ENCODE measurements around the gene CNEP1R1.
"Not testable (repeated sequence)": the region's sequence is repeated elsewhere in the genome, so short reads cannot be mapped to it uniquely, and the experiment has no call there.

Gene CNEP1R1

DNA sequence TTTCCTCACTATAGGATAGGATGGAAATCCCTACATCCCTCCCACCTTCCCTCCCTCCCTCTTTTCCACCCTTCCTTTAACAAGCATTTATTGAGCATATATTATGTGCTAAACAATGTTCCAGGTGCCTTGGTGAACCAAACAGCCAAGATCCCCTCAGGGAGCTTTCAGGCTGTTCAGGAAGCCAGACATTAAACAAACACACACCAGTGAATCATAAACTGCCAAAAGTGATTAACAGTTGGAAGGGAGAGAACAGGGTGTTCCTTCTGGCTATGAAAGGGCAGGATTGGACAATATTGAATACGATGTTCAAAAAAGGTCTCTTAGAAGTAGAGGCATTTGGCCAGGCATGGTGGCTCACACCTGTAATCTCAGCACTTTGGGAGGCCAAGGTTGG lies 22.8 kb upstream of the CNEP1R1 start:
- TF ChIP-seq, protein P1, sequence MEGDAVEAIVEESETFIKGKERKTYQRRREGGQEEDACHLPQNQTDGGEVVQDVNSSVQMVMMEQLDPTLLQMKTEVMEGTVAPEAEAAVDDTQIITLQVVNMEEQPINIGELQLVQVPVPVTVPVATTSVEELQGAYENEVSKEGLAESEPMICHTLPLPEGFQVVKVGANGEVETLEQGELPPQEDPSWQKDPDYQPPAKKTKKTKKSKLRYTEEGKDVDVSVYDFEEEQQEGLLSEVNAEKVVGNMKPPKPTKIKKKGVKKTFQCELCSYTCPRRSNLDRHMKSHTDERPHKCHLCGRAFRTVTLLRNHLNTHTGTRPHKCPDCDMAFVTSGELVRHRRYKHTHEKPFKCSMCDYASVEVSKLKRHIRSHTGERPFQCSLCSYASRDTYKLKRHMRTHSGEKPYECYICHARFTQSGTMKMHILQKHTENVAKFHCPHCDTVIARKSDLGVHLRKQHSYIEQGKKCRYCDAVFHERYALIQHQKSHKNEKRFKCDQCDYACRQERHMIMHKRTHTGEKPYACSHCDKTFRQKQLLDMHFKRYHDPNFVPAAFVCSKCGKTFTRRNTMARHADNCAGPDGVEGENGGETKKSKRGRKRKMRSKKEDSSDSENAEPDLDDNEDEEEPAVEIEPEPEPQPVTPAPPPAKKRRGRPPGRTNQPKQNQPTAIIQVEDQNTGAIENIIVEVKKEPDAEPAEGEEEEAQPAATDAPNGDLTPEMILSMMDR (IDR thresholded peaks at IDR 0.05; ENCODE audit: low read depth, low read length, missing control alignments): no peak
- H3K4me3 ChIP-seq (ENCODE audit: low read depth, low read length): no peak overlapping the region
- in situ Hi-C loops (cut with HindIII; ENCODE audit: low sequenced_read_pairs): no loop called here
- DNase-seq (ENCODE audit: low read depth): no peak

DNA sequence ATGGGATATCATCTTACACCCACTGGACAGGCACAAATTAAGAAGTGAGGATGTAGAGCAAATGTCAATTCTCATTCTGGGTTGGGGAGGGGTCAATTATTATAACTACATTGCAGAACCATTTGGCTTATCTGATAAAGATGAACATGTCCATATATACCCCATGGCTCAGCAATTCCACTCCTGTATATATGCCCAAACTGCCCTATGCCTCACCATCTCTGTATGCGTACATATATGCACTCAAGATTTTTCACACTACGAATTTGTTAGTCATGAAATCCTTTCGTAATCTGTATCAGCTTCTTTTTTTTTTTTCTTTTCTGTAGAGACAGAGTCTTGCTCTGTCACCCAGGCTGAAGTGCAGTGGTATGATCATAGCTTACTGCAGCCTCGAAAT lies 20.8 kb upstream of the CNEP1R1 start:
- no peak for DNase-seq (ENCODE audit: low read depth)
- in situ Hi-C loops (cut with HindIII; ENCODE audit: low sequenced_read_pairs): no loop called here
- TF ChIP-seq, protein P1 (IDR thresholded peaks at IDR 0.05; ENCODE audit: low read depth, low read length, missing control alignments): no peak
- no peak overlapping the region for H3K4me3 ChIP-seq (ENCODE audit: low read depth, low read length)

DNA sequence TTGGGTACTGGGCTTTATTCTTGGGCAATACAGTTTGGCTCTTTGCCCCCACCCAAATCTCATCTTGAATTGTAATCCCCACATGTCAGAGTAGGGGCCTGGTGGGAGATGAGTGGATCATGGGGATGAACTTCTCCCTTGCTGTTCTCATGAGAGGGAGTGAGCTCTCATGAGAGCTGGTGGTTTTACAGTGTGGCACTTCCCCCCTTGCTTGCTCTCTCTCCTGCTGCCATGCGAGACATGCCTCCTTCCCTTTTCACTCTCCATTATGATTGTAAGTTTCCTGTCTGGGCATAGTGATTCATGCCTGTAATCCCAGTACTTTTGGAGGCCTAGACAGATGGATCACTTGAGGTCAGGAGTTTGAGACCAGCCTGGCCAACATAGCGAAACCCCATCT lies 18.1 kb upstream of the CNEP1R1 start:
- in situ Hi-C loops (cut with HindIII; ENCODE audit: low sequenced_read_pairs): no loop called here
- no peak overlapping the region for H3K4me3 ChIP-seq (ENCODE audit: low read depth, low read length)
- TF ChIP-seq, protein P1 (IDR thresholded peaks at IDR 0.05; ENCODE audit: low read depth, low read length, missing control alignments): no peak
- DNase-seq (ENCODE audit: low read depth): no peak

DNA sequence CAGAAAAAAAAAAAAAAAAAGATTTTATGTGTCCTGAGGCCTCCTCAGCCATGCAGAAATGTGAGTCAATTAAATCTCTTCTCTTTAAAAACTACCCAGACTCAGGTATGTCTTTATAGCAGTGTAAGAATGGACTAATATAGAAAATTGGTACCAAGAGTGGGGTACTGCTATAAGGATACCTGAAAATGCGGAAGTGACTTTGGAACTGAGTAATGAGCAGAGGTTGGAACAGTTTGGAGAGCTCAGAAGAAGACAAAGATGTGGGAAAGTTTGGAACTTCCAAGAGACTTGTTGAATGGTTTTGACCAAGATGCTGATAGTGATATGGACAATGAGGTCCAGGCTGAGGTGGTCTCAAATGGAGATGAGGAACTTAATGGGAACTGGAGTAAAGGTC lies 17.3 kb upstream of the CNEP1R1 start:
- H3K4me3 ChIP-seq (ENCODE audit: low read depth, low read length): no peak overlapping the region
- TF ChIP-seq, protein P1 (IDR thresholded peaks at IDR 0.05; ENCODE audit: low read depth, low read length, missing control alignments): no peak
- in situ Hi-C loops (cut with HindIII; ENCODE audit: low sequenced_read_pairs): no loop called here
- no peak for DNase-seq (ENCODE audit: low read depth)

DNA sequence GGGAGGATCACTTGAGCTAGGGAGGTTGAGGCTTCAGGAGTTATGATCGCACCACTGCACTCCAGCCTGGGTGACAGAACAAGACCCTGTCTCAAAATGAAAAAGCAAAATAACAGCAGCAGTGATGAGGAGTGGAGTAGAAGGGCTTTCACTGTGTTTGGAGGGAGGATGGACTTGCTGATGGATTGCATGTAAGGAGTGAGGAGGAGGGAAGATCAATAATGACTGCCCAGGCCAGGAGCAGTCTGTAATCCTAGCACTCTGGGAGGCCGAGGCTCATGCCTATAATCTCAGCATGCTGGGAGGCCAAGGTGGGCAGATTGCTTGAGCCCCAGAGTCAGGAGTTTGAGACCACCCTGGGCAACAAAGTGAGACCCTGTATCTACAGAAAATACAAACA lies 14.8 kb upstream of the CNEP1R1 start:
- in situ Hi-C loops (cut with HindIII; ENCODE audit: low sequenced_read_pairs): no loop called here
- H3K4me3 ChIP-seq (ENCODE audit: low read depth, low read length): no peak overlapping the region
- DNase-seq (ENCODE audit: low read depth): no peak
- TF ChIP-seq, protein P1 (IDR thresholded peaks at IDR 0.05; ENCODE audit: low read depth, low read length, missing control alignments): no peak

DNA sequence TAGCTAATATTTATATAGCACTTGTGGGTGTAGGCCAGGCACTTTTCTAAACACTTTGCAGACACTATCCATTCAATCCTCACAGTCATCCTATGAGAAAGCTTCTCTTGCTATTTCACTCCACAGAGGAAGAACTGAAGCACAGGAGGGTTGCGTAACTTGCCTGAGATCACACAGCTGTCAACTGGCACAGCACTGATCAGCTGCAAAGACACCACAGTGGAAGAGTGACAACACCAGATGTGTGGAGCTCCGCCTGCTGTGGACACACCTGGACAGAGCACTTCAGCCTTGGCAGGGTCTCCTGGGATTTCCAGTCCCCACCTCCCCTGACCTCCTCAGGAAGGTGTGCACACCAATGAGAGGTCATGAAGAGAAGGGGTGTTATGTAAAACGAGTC lies 13.3 kb upstream of the CNEP1R1 start:
- DNase-seq (ENCODE audit: low read depth): no peak
- TF ChIP-seq, protein P1 (IDR thresholded peaks at IDR 0.05; ENCODE audit: low read depth, low read length, missing control alignments): no peak
- H3K4me3 ChIP-seq (ENCODE audit: low read depth, low read length): no peak overlapping the region
- in situ Hi-C loops (cut with HindIII; ENCODE audit: low sequenced_read_pairs): no loop called here

DNA sequence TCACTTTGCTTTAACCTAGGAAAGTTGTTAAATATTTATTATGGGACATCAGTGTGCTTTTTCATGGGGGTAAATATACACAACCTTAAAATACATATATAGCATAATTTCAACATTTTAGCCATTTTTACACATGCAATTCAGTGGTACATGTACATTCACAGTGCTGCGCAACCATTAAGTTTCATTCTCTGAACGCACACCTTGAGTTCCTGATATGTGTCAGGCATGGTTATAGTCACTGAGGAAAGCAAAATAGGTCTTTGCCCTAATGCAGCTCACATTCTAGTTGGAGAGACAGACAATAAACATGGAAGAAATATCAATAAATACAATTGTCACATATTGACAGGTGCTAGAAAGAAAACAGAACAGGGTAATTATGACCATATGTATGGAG lies 12.8 kb upstream of the CNEP1R1 start:
- TF ChIP-seq, protein P1 (IDR thresholded peaks at IDR 0.05; ENCODE audit: low read depth, low read length, missing control alignments): no peak
- in situ Hi-C loops (cut with HindIII; ENCODE audit: low sequenced_read_pairs): no loop called here
- DNase-seq (ENCODE audit: low read depth): no peak

DNA sequence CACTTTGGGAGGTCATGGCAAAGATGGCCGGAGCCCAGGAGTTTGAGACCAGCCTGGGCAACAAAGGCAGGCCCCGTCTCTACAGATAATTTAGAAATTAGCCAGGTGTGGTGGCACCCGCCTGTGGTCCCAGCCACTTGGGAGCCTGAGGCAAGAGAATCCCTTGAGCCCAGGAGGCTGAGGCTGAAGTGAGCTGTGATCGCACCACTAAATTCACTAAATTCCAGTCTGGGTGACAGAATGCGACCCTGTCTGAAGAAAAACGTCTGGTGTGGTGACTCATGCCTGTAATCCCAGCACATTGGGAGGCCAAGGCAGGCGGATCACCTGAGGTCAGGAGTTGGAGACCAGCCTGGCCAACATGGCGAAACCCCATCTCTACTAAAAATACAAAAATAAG lies 10.8 kb upstream of the CNEP1R1 start:
- H3K4me3 ChIP-seq (ENCODE audit: low read depth, low read length); DNase-seq (ENCODE audit: low read depth); in situ Hi-C loops (cut with HindIII; ENCODE audit: low sequenced_read_pairs): not testable (repeated sequence)

More for the DNA sequence above, 12.8 kb upstream of the CNEP1R1 start:
- H3K4me3 ChIP-seq (ENCODE audit: low read depth, low read length): no peak overlapping the region

Measured in astrocyte of the cerebellum (primary cell).